ENCODE data around the gene CCT5.

Gene CCT5

DNA sequence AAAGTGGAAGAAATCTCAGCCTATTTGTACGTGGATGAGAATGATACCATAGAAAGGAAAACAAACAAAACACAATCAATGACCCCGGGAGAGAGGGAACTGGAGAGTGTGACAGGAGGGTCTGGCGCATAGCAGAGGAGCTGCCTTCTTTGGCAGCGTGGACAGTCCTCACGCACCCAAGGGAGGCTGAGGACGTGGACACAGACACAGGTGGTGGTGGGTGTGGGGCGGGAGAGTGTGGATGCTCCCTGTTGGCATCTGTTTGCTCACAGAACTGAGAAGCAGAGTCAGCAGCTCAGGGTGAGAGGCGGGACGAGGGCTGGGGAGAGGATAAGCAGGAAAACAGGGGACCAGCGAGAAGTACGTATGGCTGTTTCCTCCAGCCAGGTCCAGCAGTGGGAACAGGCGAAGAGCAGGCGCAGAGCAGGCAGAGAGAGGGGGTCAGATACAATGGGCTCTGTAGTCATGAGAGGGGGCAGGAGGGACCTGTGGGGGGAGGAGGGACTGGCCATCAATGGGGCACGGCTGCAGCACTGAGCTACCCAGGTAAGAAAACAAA lies 47.6 kb downstream of the CCT5 start:
- no peaks in the 10 kb centered on the region; a peak in 1 of 22 replicates for H4K20me1 ChIP-seq
- H3K27me3 ChIP-seq: no peaks in the 10 kb centered on the region
- TF ChIP-seq Cebpa-rat (IDR thresholded peaks at IDR 0.05): no peak
- H3K4me2 ChIP-seq: no peak overlapping the region
- H3K4me1 ChIP-seq: no peaks in the 10 kb centered on the region; a peak in 1 of 20 replicates
- no peak overlapping the region for H3K4me3 ChIP-seq
- no peaks in the 10 kb centered on the region for H3K36me3 ChIP-seq
- H3K9ac ChIP-seq: no peak overlapping the region
- H3K27ac ChIP-seq: no peak overlapping the region
- H3K9me3 ChIP-seq (replicated peaks in 1 of 11): no peaks in the 10 kb centered on the region; a peak in 1 of 22 replicates

DNA sequence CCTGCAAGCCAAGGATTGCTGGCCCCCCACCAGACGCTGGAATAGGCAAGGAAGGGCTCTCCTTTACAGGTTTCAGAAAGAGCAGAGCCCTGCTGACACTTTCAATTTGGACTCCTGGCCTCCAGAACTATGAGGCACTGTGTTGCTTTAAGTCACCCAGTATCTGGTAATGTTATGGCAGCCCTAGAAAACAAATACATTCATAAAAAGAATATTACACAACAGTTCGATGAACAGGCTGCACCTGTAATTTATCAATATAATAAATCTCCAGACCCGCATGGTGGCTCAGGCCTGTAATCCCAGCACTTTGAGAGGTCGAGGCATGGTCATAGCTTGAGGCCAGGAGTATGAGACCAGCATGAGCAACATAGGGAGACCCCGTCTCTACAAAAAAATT lies 50.2 kb downstream of the CCT5 start:
- H3K4me1 ChIP-seq: no peaks in the 10 kb centered on the region

DNA sequence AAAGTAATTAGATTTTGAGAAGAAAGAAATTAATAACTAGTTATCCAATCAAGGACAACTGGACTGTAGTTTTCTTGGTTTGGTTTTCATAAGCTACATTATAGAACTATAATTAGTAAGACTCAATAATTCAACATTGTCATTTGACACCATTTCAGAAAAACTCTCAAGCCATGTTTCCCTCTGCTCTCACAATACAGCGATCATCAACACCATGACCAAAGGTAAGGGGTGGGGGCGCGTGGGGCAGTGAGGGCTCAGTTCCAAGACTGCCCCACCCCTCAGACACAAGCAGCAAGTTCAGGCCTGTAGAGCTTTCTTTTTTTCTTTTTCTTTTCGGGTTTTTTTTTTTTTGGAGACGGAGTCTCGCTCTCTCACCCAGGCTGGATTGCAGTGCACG lies 51.2 kb downstream of the CCT5 start:
- H3K4me1 ChIP-seq: no peaks in the 10 kb centered on the region
- no peak for TF ChIP-seq Cebpa-rat (IDR thresholded peaks at IDR 0.05)
- H4K20me1 ChIP-seq: no peaks in the 10 kb centered on the region; a peak in 1 of 22 replicates
- no peak overlapping the region for H3K4me3 ChIP-seq
- no peaks in the 10 kb centered on the region for H3K36me3 ChIP-seq
- H3K4me2 ChIP-seq: no peak overlapping the region
- H3K9ac ChIP-seq: no peak overlapping the region
- H3K27ac ChIP-seq: no peak overlapping the region
- H3K9me3 ChIP-seq (replicated peaks in 1 of 11): no peaks in the 10 kb centered on the region
- peaks cover 0 to 7% (median 3%) of the 10 kb centered on the region in 11 experiments; a peak in 20 of 22 replicates for H3K27me3 ChIP-seq

More for the DNA sequence above, 50.2 kb downstream of the CCT5 start:
- H3K4me3 ChIP-seq: no peak overlapping the region
- no peak overlapping the region for H3K27ac ChIP-seq
- no peaks in the 10 kb centered on the region for H3K36me3 ChIP-seq
- no peaks in the 10 kb centered on the region for H3K9me3 ChIP-seq (replicated peaks in 1 of 11)
- H3K9ac ChIP-seq: no peak overlapping the region
- TF ChIP-seq Cebpa-rat (IDR thresholded peaks at IDR 0.05): no peak
- H4K20me1 ChIP-seq: no peaks in the 10 kb centered on the region; a peak in 1 of 22 replicates
- no peaks in the 10 kb centered on the region for H3K27me3 ChIP-seq
- H3K4me2 ChIP-seq: no peak overlapping the region

DNA sequence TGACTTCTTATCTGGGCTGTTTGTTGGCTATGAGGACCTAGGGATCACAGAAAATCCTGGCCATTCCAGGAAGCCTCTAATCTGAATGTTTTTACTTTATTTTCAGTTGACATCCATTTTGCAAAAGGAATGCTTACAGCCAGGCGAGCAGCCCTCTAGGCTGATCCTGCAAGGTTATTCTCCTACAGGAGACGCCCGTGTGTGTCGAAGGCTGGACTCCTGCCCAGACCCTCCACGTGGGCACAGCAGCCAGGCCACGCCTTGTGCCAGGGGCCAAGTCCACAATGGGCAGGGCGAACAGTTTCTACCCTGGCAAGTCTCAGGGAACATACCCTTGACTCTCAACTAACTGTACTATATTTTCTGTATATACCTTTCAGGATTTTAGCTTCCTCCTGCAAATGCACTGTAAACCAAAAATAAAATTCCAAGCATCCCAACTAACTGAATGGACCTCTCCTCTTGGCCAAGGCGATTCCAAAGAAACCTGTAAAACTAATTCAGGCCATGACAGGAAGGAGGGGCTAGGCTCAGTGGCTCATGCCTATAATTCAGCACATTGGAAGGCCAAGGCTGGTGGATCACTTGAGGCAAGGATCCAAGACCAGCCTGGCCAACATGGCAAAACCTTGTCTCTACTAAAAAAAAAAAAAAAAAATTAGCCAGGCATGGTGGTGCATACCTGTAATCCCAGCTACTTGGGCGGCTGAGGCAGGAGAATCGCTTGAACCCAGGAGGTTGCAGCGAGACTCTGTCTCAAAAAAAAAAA lies 51.9 kb downstream of the CCT5 start:
- Histone ChIP-seq H3K4me1 (no peaks in the 10 kb centered on the region), H3K27me3 (peaks cover 5 to 14% (median 11%) of the 10 kb centered on the region in 11 experiments), H3K36me3 (no peaks in the 10 kb centered on the region), H3K4me3 (no peak overlapping the region), H4K20me1 (no peaks in the 10 kb centered on the region; a peak in 1 of 22 replicates), H3K9me3 (replicated peaks in 1 of 11) (0 out of 22 replicates have a peak, but pooled peaks cover 0 to 2% (median 0%) of the 10 kb centered on the region in 11 experiments), H3K4me2 (no peak overlapping the region), H3K9ac (no peak overlapping the region), H3K27ac (no peak overlapping the region)
- TF ChIP-seq Cebpa-rat (IDR thresholded peaks at IDR 0.05): no peak

DNA sequence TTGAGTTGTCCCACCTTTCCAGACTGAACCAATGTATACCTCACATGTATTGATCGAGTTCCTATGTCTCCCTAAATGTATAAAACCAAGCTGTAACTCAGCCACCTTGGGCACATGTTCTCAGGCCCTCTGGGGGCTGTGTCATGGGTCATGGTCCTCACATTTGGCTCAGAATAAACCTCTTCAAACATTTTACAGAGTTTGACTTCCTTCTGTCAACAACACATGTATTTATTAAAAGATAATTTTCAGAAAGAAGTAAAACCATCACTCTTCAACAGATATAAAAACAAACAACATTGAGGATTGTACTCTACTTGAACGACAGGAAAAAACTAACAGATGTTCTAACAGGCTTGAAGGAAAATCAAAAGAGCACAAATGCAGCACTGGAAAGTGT lies 53.1 kb downstream of the CCT5 start:
- Histone ChIP-seq H3K4me3 (no peak overlapping the region), H3K27me3 (peaks cover 12 to 26% (median 23%) of the 10 kb centered on the region in 11 experiments), H4K20me1 (no peaks in the 10 kb centered on the region; a peak in 1 of 22 replicates), H3K9ac (no peak overlapping the region), H3K4me1 (no peaks in the 10 kb centered on the region), H3K9me3 (replicated peaks in 1 of 11) (peaks cover 0 to 7% (median 0%) of the 10 kb centered on the region in 11 experiments; a peak in 3 of 22 replicates), H3K36me3 (no peaks in the 10 kb centered on the region), H3K27ac (no peak overlapping the region), H3K4me2 (no peak overlapping the region)
- TF ChIP-seq Cebpa-rat (IDR thresholded peaks at IDR 0.05): no peak

DNA sequence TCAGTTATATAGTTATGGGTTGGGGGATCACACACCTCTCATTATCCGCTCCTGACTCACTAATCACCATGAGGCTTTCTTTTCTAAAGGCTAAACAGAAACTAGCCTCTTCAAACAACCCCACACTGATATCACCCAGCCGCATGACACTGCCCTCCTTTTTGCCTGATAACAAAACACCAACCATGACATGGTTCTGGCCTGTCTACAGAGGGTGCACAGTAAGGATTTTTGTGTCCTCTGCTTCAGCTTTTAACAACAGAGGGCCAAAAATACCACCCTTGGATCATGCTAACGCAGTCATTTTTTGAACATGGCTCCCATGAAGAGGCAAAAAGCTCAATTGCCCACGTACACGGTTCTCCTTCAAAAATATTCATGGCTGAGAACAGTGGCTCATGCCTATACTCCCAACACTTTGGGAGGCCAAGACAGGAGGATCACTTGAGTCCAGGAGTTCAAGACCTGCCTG lies 53.7 kb downstream of the CCT5 start:
- Histone ChIP-seq H3K4me2 (no peak overlapping the region), H3K4me3 (no peak overlapping the region), H3K36me3 (no peaks in the 10 kb centered on the region), H3K27me3 (peaks cover 18 to 32% (median 28%) of the 10 kb centered on the region in 11 experiments), H3K27ac (no peak overlapping the region), H3K9me3 (replicated peaks in 1 of 11) (peaks cover 0 to 7% (median 0%) of the 10 kb centered on the region in 11 experiments; a peak in 4 of 22 replicates), H3K9ac (no peak overlapping the region), H4K20me1 (no peaks in the 10 kb centered on the region; a peak in 1 of 22 replicates), H3K4me1 (no peaks in the 10 kb centered on the region)
- TF ChIP-seq Cebpa-rat (IDR thresholded peaks at IDR 0.05): no peak

DNA sequence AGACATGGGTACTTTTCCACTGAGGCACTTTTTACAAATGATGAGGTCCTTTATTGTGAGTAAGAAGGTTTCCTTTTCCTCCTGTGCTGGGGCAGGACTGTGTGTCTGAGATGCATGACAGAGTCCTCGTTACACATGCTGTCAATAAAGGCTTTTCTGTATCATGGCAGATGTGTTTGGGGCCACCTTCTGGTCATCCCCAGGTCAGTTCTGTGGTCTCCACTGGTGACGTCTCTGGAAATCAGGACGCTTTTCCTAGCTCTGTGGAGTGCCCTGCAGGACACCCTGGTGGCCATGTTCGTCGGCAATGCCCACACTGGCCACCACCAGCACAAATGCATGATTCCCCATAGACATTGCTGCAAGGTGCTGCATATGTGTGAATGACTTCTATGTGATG lies 54.9 kb downstream of the CCT5 start:
- Histone ChIP-seq H3K36me3 (no peaks in the 10 kb centered on the region), H3K4me1 (0 out of 20 replicates have a peak, but pooled peaks cover 0 to 3% (median 0%) of the 10 kb centered on the region in 10 experiments), H3K27me3 (peaks cover 18 to 35% (median 31%) of the 10 kb centered on the region in 11 experiments), H3K9me3 (replicated peaks in 1 of 11) (peaks cover 0 to 7% (median 0%) of the 10 kb centered on the region in 11 experiments; a peak in 4 of 22 replicates), H3K9ac (no peak overlapping the region), H3K27ac (no peak overlapping the region), H4K20me1 (no peaks in the 10 kb centered on the region; a peak in 1 of 22 replicates), H3K4me2 (no peak overlapping the region), H3K4me3 (no peak overlapping the region)
- TF ChIP-seq Cebpa-rat (IDR thresholded peaks at IDR 0.05): no peak

DNA sequence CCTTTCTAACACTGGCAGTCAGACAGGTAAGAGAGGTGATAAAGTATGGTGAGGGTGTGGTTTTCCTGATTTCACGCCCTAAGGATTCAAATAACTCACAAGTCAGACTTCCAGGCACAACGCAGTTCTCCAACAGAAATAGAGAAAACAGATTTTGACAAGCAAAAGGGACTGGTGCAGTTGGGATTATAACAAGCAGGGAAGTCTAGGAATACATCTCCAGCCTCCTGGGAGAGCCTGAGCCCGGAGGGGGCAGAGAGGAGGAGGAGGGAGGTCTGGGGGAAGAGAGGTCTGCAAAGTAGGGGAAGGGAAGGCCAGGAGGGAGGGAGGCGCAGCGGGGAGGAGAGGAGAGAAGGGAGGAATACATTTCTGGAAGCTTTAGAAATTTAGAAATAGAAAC lies 56.0 kb downstream of the CCT5 start:
- no peaks in the 10 kb centered on the region for H4K20me1 ChIP-seq
- no peak overlapping the region for H3K27ac ChIP-seq
- H3K36me3 ChIP-seq: no peaks in the 10 kb centered on the region
- H3K4me1 ChIP-seq: peaks cover 0 to 12% (median 0%) of the 10 kb centered on the region in 10 experiments; a peak in 3 of 20 replicates
- H3K4me2 ChIP-seq: no peak overlapping the region
- H3K9me3 ChIP-seq (replicated peaks in 1 of 11): peaks cover 0 to 7% (median 0%) of the 10 kb centered on the region in 11 experiments; a peak in 4 of 22 replicates
- no peak overlapping the region for H3K4me3 ChIP-seq
- no peak overlapping the region for H3K9ac ChIP-seq
- TF ChIP-seq Cebpa-rat (IDR thresholded peaks at IDR 0.05): no peak
- H3K27me3 ChIP-seq: peaks cover 18 to 35% (median 31%) of the 10 kb centered on the region in 11 experiments

DNA sequence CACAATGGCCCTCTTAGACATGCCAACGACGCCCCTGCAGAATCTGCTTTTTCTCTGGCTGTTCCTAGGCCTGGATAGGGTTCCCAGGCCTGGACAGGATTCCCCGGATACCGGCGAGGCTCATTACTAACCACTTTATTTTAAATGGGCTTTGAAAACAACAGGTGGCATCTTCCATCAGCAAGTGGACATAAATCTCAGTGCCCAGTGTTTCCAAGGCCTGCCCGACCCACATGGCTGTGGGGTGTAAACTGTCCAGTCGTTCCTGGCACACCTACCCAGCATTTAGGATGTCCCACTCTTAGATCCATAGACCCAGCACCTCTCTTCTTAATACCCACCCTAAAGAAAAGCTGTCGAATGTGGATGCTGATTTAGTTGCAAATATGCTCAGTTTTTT lies 56.7 kb downstream of the CCT5 start:
- no peak for TF ChIP-seq Cebpa-rat (IDR thresholded peaks at IDR 0.05)
- Histone ChIP-seq H3K27ac (no peak overlapping the region), H3K4me2 (no peak overlapping the region)

More for the DNA sequence above, 56.7 kb downstream of the CCT5 start:
- peaks cover 0 to 15% (median 0%) of the 10 kb centered on the region in 10 experiments; a peak in 3 of 20 replicates for H3K4me1 ChIP-seq
- no peaks in the 10 kb centered on the region for H4K20me1 ChIP-seq
- H3K4me3 ChIP-seq: no peak overlapping the region
- no peak overlapping the region for H3K9ac ChIP-seq
- H3K36me3 ChIP-seq: no peaks in the 10 kb centered on the region
- H3K9me3 ChIP-seq (replicated peaks in 1 of 11): peaks cover 0 to 7% (median 0%) of the 10 kb centered on the region in 11 experiments; a peak in 4 of 22 replicates
- H3K27me3 ChIP-seq: peaks cover 18 to 35% (median 31%) of the 10 kb centered on the region in 11 experiments
